HCT116 (cell line): ENCODE measurements around the gene MVK. TPM values are rescaled to one million over a fixed set of nuclear protein-coding genes. Genes with fewer than 3 reads are reported as not detected.

Experiments
- ATAC-seq: fragments of 200-7000 bp; cut with Tn5 transposase; 2 replicates; pipeline ENCODE4 v1.9.1; 2020; ENCODE audit warnings: mild to moderate bottlenecking, moderate library complexity
- BruUV-seq: library from RNA; stranded (reverse); fragments of 400-500 nt; replicated peaks from 2 replicates; lab custom pipeline; 2021; lab: Mats Ljungman, UMichigan
- CTCF ChIA-PET: fragments of 300-600 bp; sonication (Branson Sonifier 250); formaldehyde crosslinking; loops from one replicate; lab custom pipeline; 2021; ENCODE audit warnings: antibody characterized with exemption; lab: Charles Lee
- POLR2A ChIA-PET: fragments of 300-600, 350-600 bp; sonication (Branson Sonifier 250); formaldehyde crosslinking; loops from one replicate; lab custom pipeline; 2021; ENCODE audit warnings: antibody characterized with exemption; lab: Charles Lee
- RAD21 ChIA-PET, 2 experiments: fragments of 300-600 bp; sonication (Branson Sonifier 250); formaldehyde crosslinking; loops; one replicate each; lab custom pipeline; 2023; ENCODE audit warnings: low total read pairs in 2 of 2; ENCODE audit not compliant: uncharacterized antibody in 2 of 2, unreplicated experiment in 2 of 2, low non-redundant PET in 1 of 2; lab: Charles Lee
- DNase-seq: peaks from one replicate; pipeline ENCODE4 v3.0.0-alpha.2; 2010; ENCODE audit warnings: low read depth, low spot score
- H2AFZ ChIP-seq: fragments of 200-600 bp; shearing (Covaris generic), sonication (generic); 2 replicates; pipeline ENCODE4 v1.6.1; 2017; ENCODE audit warnings: low read depth, mixed run types, mixed read lengths, antibody characterized with exemption, low read length; ENCODE audit not compliant: poor library complexity, severe bottlenecking
- H3K27ac ChIP-seq: 2 replicates; pipeline ENCODE4 v1.5.1; 2012; ENCODE audit warnings: low read depth, low read length
- H3K27me3 ChIP-seq: fragments of 200-600 bp; sonication (generic); 2 replicates; pipeline ENCODE4 v1.6.1; 2016; ENCODE audit warnings: mixed run types, low read length, mixed read lengths; ENCODE audit not compliant: insufficient read depth
- H3K36me3 ChIP-seq, 2 experiments: fragments of 200-500 bp in 1 of 2; fragments of 200-600 bp in 1 of 2; sonication (Bioruptor generic) in 1 of 2; sonication (generic) in 1 of 2; 2 replicates each; pipeline versions ENCODE4 v1.5.1 to v1.6.1; 2014 to 2016; ENCODE audit warnings: low read length in 2 of 2, inconsistent platforms in 1 of 2, mixed read lengths in 1 of 2, mixed run types in 1 of 2; ENCODE audit not compliant: insufficient read depth in 2 of 2, control insufficient read depth in 1 of 2
- H3K4me1 ChIP-seq, 2 experiments: fragments of 200-600 bp in 1 of 2; sonication (generic) in 1 of 2; 2 replicates each; pipeline versions ENCODE4 v1.5.1 to v1.6.1; 2012 to 2017; ENCODE audit warnings: low read length in 2 of 2, inconsistent platforms in 1 of 2, mild to moderate bottlenecking in 1 of 2, mixed read lengths in 1 of 2, mixed run types in 1 of 2, moderate library complexity in 1 of 2; ENCODE audit not compliant: insufficient read depth in 2 of 2, control insufficient read depth in 1 of 2
- H3K4me2 ChIP-seq: fragments of 200-600 bp; sonication (generic); 2 replicates; pipeline ENCODE4 v1.6.1; 2017; ENCODE audit warnings: mixed run types, low read length, mixed read lengths
- H3K4me3 ChIP-seq, 2 experiments: fragments of 200-600 bp in 1 of 2; sonication (generic) in 1 of 2; replicated peaks in 1 of 2; 2 replicates each; pipeline ENCODE4 v1.5.1; 2011 to 2016; ENCODE audit warnings: low read length in 2 of 2, control low read depth in 1 of 2, low read depth in 1 of 2, mild to moderate bottlenecking in 1 of 2, mixed read lengths in 1 of 2, mixed run types in 1 of 2
- H3K79me2 ChIP-seq: fragments of 200-600 bp; sonication (generic); 2 replicates; pipeline ENCODE4 v1.6.1; 2017; ENCODE audit warnings: mild to moderate bottlenecking, mixed run types, low read length, moderate library complexity, mixed read lengths; ENCODE audit not compliant: insufficient read depth
- H3K9ac ChIP-seq: fragments of 200-600 bp; sonication (generic); 2 replicates; pipeline ENCODE4 v1.6.1; 2016; ENCODE audit warnings: low read length, mixed read lengths
- H3K9me2 ChIP-seq: fragments of 200-600 bp; sonication (generic), shearing (Covaris generic); 2 replicates; pipeline ENCODE4 v1.6.1; 2017; ENCODE audit warnings: mixed run types, mild to moderate bottlenecking, moderate library complexity; ENCODE audit not compliant: insufficient read depth
- H3K9me3 ChIP-seq, 2 experiments: fragments of 200-500 bp in 1 of 2; fragments of 200-600 bp in 1 of 2; sonication (Bioruptor generic) in 1 of 2; sonication (generic) in 1 of 2; 2 replicates each; pipeline ENCODE4 v1.6.1; 2014 to 2017; ENCODE audit warnings: low read length in 2 of 2, mixed read lengths in 2 of 2, inconsistent platforms in 1 of 2, low read depth in 1 of 2, mild to moderate bottlenecking in 1 of 2, mixed run types in 1 of 2, moderate library complexity in 1 of 2; ENCODE audit not compliant: control insufficient read depth in 1 of 2, insufficient read depth in 1 of 2
- H4K20me1 ChIP-seq: fragments of 200-600 bp; sonication (generic), shearing (Covaris generic); 2 replicates; pipeline ENCODE4 v1.6.1; 2017; ENCODE audit warnings: mixed run types, mild to moderate bottlenecking, moderate library complexity; ENCODE audit not compliant: insufficient read depth
- CBX3 ChIP-seq: IDR thresholded peaks from 2 replicates; pipeline ENCODE4 v1.6.1; 2012; ENCODE audit warnings: low read depth
- CEBPB ChIP-seq: IDR thresholded peaks from 2 replicates; pipeline ENCODE4 v1.6.1; 2012; ENCODE audit warnings: low read depth
- CTCF ChIP-seq, 3 experiments: fragments of 200-600 bp in 1 of 3; sonication (generic) in 1 of 3; IDR thresholded peaks in 2 of 3; conservative IDR thresholded peaks in 1 of 3; 2 replicates each; pipeline ENCODE4 v1.5.1; 2012 to 2017; ENCODE audit warnings: low read depth in 2 of 3, low read length in 2 of 3, antibody characterized with exemption in 1 of 3, borderline replicate concordance in 1 of 3, control low read depth in 1 of 3, mild to moderate bottlenecking in 1 of 3, mixed read lengths in 1 of 3, mixed run types in 1 of 3, moderate library complexity in 1 of 3; ENCODE audit not compliant: insufficient read depth in 1 of 3
- ELF1 ChIP-seq: IDR thresholded peaks from 2 replicates; pipeline ENCODE4 v1.6.1; 2012; ENCODE audit warnings: low read depth, borderline replicate concordance
- EZH2 ChIP-seq: fragments of 200-600 bp; sonication (generic); IDR thresholded peaks from 2 replicates; pipeline ENCODE4 v1.6.1; 2017; ENCODE audit warnings: antibody characterized with exemption, mixed run types
- EZH2phosphoT487 ChIP-seq: fragments of 200-600 bp; IDR thresholded peaks from 2 replicates; pipeline ENCODE4 v1.6.1; 2018; ENCODE audit warnings: antibody characterized with exemption, borderline replicate concordance
- FOSL1 ChIP-seq: IDR thresholded peaks from 2 replicates; pipeline ENCODE4 v1.6.1; 2012; ENCODE audit warnings: low read depth
- JUND ChIP-seq: IDR thresholded peaks from 2 replicates; pipeline ENCODE4 v1.6.1; 2012
- POLR2A ChIP-seq: IDR thresholded peaks from 2 replicates; pipeline ENCODE4 v1.7.0; 2011; ENCODE audit warnings: borderline replicate concordance; ENCODE audit not compliant: insufficient read depth, insufficient read length; ENCODE audit errors: extremely low read depth
- POLR2AphosphoS5 ChIP-seq: IDR thresholded peaks from 2 replicates; pipeline ENCODE4 v1.6.1; 2011; ENCODE audit warnings: mild to moderate bottlenecking, low read depth, low read length, moderate library complexity
- RAD21 ChIP-seq: IDR thresholded peaks from 2 replicates; pipeline ENCODE4 v1.6.1; 2012; ENCODE audit warnings: low read depth, mild to moderate bottlenecking
- SIN3A ChIP-seq: IDR thresholded peaks from 2 replicates; pipeline ENCODE4 v1.6.1; 2012; ENCODE audit warnings: low read depth
- SP1 ChIP-seq: IDR thresholded peaks from 2 replicates; pipeline ENCODE4 v1.6.1; 2012; ENCODE audit warnings: low read depth
- TCF7L2 ChIP-seq: IDR thresholded peaks from 2 replicates; pipeline ENCODE4 v1.7.0; 2011; ENCODE audit warnings: borderline replicate concordance, inconsistent platforms; ENCODE audit not compliant: insufficient read depth, insufficient read length; ENCODE audit errors: extremely low read depth
- YY1 ChIP-seq: IDR thresholded peaks from 2 replicates; pipeline ENCODE4 v1.6.1; 2011; ENCODE audit warnings: low read length, low read depth, moderate library complexity, mild to moderate bottlenecking; ENCODE audit not compliant: insufficient replicate concordance; ENCODE audit errors: extremely low read depth
- ZBTB33 ChIP-seq: IDR thresholded peaks from 2 replicates; pipeline ENCODE4 v1.6.1; 2011; ENCODE audit warnings: mild to moderate bottlenecking, low read length, moderate library complexity; ENCODE audit not compliant: insufficient replicate concordance; ENCODE audit errors: extremely low read depth
- ZFX ChIP-seq: fragments of 450-650 bp; IDR thresholded peaks from 2 replicates; pipeline ENCODE4 v1.6.1; 2017
- intact Hi-C: fragments of 100-400 bp; cut with micrococcal nuclease; formaldehyde crosslinking; loops from 2 replicates; pipeline ENCODE4 v1.10.0; 2022
- total RNA-seq: library from RNA; stranded (reverse); gene quantifications from one replicate; pipeline ENCODE4 v1.2.1, GENCODE V29; 2021; ENCODE audit not compliant: unreplicated experiment
- TF ChIP-seq, protein P1 (sequence below): IDR thresholded peaks from 2 replicates; pipeline ENCODE4 v1.6.1; 2012
- TF ChIP-seq, protein P2 (sequence below): IDR thresholded peaks from 2 replicates; pipeline ENCODE4 v1.6.1; 2012; ENCODE audit warnings: low read depth

The MVK gene
- total RNA-seq, 1 experiment from 2014 or later, result 17.3 TPM

DNA sequence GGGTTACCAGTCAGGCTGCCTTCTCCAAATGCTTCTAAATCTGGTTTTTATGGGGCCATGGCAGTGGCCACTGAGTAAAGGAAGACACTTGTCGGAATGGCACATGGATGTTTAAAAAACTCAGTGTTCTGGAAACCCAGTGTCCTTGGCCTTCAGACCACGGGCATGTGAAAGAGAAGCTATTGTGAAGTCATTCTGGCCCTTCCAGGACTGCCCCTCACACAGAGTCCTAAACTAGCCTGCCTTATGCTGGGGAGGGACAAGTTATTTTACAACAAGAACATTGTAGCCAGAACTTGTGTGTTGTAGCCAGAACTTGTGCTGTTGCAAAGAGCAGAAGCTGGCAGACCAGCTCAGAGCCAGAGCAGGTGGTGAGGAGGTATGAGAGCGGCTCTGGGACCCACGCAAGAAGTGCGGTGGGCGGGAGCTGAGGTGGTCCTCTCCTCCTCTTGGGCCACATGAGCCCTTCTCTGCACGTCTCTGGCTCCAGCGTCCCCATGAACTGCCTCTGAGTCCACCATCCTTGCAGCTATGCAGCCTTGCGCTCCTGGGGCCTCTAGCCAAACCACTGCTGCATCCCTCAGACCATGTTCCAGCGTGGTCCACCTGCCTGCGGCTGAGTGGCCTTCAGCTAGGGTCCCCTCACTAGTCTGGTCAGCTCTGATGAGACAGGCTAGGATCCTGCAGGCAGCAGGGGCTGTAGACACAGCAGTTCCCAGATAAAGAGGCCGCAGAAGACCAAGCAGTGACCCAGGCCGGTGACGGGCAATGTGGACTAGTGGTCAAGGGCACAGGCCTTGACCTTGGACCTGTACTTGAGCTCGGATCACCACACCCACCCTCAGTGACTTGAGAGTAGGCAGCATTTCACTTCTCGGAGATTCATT is 32.8 kb upstream of the MVK start:
- Histone ChIP-seq H3K36me3 (no peaks in the 10 kb centered on the region), H4K20me1 (no peaks in the 10 kb centered on the region), H3K9me2 (no peaks in the 10 kb centered on the region), H3K4me2 (no peak overlapping the region), H2AFZ (no peak overlapping the region), H3K9me3 (no peaks in the 10 kb centered on the region), H3K27ac (no peak overlapping the region), H3K79me2 (no peaks in the 10 kb centered on the region), H3K27me3 (no peaks in the 10 kb centered on the region), H3K9ac (no peak overlapping the region), H3K4me3 (no peak overlapping the region), H3K4me1 (peaks cover 0 to 24% of the 10 kb centered on the region in 2 experiments; a peak in 2 of 4 replicates)
- DNase-seq (no peak), ATAC-seq (no peak)
- RAD21 ChIA-PET, result no interaction called here
- TF ChIP-seq ELF1 (no peak), EZH2 (no peak), FOSL1 (no peak), POLR2AphosphoS5 (no peak), CEBPB (no peak), POLR2A (no peak), JUND (no peak), ZFX (no peak), RAD21 (no peak), CBX3 (no peak), YY1 (no peak), EZH2phosphoT487 (no peak), SP1 (no peak), TCF7L2 (no peak), ZBTB33 (no peak), SIN3A (no peak), CTCF (IDR thresholded peaks at IDR 0.05 in 2 of 3, conservative IDR thresholded peaks at IDR 0.05 in 1 of 3; ENCODE audit: borderline replicate concordance in 1 of 3, insufficient read depth in 1 of 3, low read depth in 2 of 3, low read length in 2 of 3) (no peak)
- TF ChIP-seq, protein P1, sequence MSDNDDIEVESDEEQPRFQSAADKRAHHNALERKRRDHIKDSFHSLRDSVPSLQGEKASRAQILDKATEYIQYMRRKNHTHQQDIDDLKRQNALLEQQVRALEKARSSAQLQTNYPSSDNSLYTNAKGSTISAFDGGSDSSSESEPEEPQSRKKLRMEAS, result no peak
- TF ChIP-seq, protein P2, sequence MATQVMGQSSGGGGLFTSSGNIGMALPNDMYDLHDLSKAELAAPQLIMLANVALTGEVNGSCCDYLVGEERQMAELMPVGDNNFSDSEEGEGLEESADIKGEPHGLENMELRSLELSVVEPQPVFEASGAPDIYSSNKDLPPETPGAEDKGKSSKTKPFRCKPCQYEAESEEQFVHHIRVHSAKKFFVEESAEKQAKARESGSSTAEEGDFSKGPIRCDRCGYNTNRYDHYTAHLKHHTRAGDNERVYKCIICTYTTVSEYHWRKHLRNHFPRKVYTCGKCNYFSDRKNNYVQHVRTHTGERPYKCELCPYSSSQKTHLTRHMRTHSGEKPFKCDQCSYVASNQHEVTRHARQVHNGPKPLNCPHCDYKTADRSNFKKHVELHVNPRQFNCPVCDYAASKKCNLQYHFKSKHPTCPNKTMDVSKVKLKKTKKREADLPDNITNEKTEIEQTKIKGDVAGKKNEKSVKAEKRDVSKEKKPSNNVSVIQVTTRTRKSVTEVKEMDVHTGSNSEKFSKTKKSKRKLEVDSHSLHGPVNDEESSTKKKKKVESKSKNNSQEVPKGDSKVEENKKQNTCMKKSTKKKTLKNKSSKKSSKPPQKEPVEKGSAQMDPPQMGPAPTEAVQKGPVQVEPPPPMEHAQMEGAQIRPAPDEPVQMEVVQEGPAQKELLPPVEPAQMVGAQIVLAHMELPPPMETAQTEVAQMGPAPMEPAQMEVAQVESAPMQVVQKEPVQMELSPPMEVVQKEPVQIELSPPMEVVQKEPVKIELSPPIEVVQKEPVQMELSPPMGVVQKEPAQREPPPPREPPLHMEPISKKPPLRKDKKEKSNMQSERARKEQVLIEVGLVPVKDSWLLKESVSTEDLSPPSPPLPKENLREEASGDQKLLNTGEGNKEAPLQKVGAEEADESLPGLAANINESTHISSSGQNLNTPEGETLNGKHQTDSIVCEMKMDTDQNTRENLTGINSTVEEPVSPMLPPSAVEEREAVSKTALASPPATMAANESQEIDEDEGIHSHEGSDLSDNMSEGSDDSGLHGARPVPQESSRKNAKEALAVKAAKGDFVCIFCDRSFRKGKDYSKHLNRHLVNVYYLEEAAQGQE, result no peak
- no TSS peak for BruUV-seq
- CTCF ChIA-PET, result no interaction called here
- intact Hi-C loops, result no loop called here
- POLR2A ChIA-PET, result no interaction called here
